ENCODE results near the gene SLC9C1. TPM values are rescaled to one million over a fixed set of nuclear protein-coding genes. Genes with fewer than 3 reads are reported as not detected.

The SLC9C1 gene
- total RNA-seq, 2 experiments from 2014 or later = not detected

DNA sequence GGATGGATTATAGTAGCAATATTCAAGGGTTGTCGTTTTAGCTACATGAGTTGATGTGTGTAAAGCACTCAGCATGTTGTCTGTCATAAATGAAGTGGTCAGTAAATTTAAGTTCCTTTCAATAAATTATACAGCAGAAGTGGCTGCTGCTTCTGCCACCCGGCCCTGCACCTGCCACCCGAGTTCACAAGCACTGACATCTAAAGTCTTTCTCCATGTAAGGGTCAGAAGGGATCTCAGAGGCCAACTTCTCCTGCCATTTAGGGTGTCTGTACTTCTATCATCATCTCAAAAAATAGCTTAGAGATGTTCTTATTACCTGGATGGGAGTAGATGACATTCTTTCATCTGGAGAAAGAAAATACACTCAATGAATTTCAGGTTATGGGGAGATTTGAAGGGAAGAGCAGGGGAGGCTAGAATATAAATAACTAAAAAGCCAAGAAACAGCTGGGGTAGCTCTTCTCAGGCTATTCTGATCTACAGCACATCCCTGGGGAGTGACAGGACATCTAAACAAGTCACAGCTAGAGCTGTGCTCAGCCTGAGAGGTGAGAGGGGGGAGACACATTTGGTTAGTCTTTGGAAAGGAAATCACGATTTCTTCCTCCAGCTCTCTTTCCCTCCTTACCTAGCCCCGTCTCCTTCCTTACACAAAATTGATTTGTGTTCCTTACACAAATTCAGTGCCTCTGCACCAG is 169.0 kb downstream of the SLC9C1 start:
- DNase-seq (no peak), ATAC-seq (no peak)
- CTCF ChIA-PET = interaction anchor here (0.9 to 3.3 kb wide), 5 partner anchors 8 to 406 kb away, joined by 3 to 19 read pairs (median 6); no protein-coding TSS in a partner anchor
- H3K36me3 Mint-ChIP-seq (ENCODE audit: low read depth) = peaks cover 15% of the 10 kb centered on the region
- H3K27me3 Mint-ChIP-seq = no peaks in the 10 kb centered on the region
- POLR2A ChIA-PET = no interaction called here
- no peaks in the 10 kb centered on the region for H3K9me3 Mint-ChIP-seq
- no peak overlapping the region for H3K4me3 Mint-ChIP-seq
- peaks cover 51% of the 10 kb centered on the region for H3K4me1 Mint-ChIP-seq (ENCODE audit: low read depth)
- intact Hi-C loops (cut with micrococcal nuclease) = no loop called here
- H3K27ac Mint-ChIP-seq = no peak overlapping the region
- TF ChIP-seq CTCF (IDR thresholded peaks at IDR 0.05) = no peak

DNA sequence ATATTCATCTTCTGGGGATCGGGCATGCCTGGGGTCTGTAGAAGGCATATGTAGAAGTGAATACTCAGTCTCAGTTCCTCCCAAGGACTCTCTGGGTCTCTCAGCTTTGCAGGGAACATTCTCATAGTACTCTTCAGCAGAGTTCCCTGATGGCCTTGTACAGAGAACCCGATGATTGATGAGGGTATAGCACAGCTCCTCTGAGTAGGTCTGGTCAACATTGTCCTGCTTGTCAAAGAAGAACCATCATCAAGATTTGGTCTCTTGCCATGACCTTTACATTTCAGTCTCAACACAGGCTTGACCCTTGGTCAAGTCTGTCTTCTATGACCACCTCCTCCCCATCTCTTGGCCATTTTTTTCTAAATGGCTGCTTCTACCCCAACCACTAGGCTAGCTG is 170.5 kb downstream of the SLC9C1 start:
- no peak for ATAC-seq
- H3K4me3 Mint-ChIP-seq = no peak overlapping the region
- H3K27me3 Mint-ChIP-seq = no peaks in the 10 kb centered on the region
- intact Hi-C loops (cut with micrococcal nuclease) = no loop called here
- no peak overlapping the region for H3K27ac Mint-ChIP-seq
- peaks cover 15% of the 10 kb centered on the region for H3K36me3 Mint-ChIP-seq (ENCODE audit: low read depth)
- ChIA-PET POLR2A (interaction anchor here (0.5 kb wide), 1 partner anchor 68 kb away, joined by 3 read pairs; no protein-coding TSS in a partner anchor), CTCF (interaction anchor here (0.8 to 3.3 kb wide), 3 partner anchors 12 to 24 kb away, joined by 3 to 19 read pairs (median 4); no protein-coding TSS in a partner anchor)
- no peak for TF ChIP-seq CTCF (IDR thresholded peaks at IDR 0.05)
- H3K9me3 Mint-ChIP-seq = no peaks in the 10 kb centered on the region
- peaks cover 48% of the 10 kb centered on the region for H3K4me1 Mint-ChIP-seq (ENCODE audit: low read depth)
- no peak for DNase-seq

- intact Hi-C loops (cut with micrococcal nuclease) = no loop called here
- Mint-ChIP-seq H3K27me3 (no peaks in the 10 kb centered on the region), H3K9me3 (no peaks in the 10 kb centered on the region), H3K4me1 (ENCODE audit: low read depth) (peaks cover 44% of the 10 kb centered on the region), H3K27ac (no peak overlapping the region), H3K4me3 (no peak overlapping the region), H3K36me3 (ENCODE audit: low read depth) (peaks cover 14% of the 10 kb centered on the region)
- ChIA-PET CTCF (interaction anchor here (0.8 to 3.3 kb wide), 3 partner anchors 12 to 23 kb away, joined by 3 to 19 read pairs (median 4); no protein-coding TSS in a partner anchor), POLR2A (interaction anchor here (0.5 kb wide), 1 partner anchor 67 kb away, joined by 3 read pairs; no protein-coding TSS in a partner anchor)
- no peak for ATAC-seq
- TF ChIP-seq CTCF (IDR thresholded peaks at IDR 0.05) = no peak
- no peak for DNase-seq
These were observed 171.1 kb downstream of the SLC9C1 start for GRCh38 chr3:112122870-112123269.

DNA sequence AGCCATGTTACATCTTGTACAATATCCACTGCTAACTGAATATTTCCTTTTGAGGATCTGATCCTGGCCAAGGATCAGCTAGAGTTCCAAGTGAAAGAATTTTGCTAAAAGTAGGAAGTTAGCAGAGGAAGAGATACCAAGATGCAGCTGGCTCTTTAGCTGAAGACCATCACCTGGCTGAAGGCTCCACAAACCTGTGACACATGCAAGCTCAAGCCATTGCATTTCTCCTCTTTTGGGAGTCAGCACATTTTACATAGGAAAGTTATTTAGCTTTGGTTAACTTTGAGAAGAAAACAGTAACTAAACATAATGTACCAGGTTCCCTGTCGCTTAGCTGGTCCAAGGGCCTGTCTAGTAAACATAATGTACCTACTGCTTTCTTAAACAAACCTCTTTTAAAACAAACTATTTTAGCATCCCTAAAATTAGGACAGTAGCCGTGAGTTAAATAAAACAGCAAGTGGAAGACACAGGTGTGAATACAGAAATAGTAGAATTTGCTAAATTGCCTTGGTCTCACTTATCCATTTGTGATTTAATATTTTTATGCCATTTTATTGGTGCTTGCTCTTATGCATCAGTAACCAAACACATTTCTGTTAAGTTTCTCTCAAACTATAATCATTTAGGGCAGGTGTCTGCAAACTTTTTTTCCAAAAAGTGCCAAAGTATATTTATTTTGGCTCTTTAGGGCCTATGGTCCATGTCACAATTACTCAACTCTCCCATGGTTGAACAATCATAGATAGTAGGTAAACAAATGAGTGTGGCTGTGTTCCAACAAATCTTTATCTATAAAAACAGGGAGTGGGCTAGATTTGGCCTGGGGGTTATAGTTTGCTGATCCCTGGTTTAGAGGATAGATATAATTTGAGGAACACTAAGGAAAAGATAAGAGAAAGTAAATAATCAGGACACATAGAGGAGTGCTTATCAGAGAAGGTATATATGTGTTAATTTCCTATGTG is 172.2 kb downstream of the SLC9C1 start:
- ChIA-PET CTCF (interaction anchor here (1.9 kb wide), 1 partner anchor 11 kb away, joined by 12 read pairs; no protein-coding TSS in a partner anchor), POLR2A (no interaction called here)
- no peak overlapping the region for H3K4me3 Mint-ChIP-seq
- TF ChIP-seq CTCF (IDR thresholded peaks at IDR 0.05) = no peak
- peaks cover 39% of the 10 kb centered on the region for H3K4me1 Mint-ChIP-seq (ENCODE audit: low read depth)
- H3K9me3 Mint-ChIP-seq = no peaks in the 10 kb centered on the region
- no peak for DNase-seq
- ATAC-seq = no peak
- intact Hi-C loops (cut with micrococcal nuclease) = no loop called here
- no peaks in the 10 kb centered on the region for H3K27me3 Mint-ChIP-seq
- peaks cover 13% of the 10 kb centered on the region for H3K36me3 Mint-ChIP-seq (ENCODE audit: low read depth)
- H3K27ac Mint-ChIP-seq = no peak overlapping the region

Data from activated CD8-positive, alpha-beta T cell treated with anti-CD3 and anti-CD28 coated beads for 36 hours (primary cell).